NB4 (cell line): ENCODE data around the gene POU6F2.

ENCODE experiments used
- CTCF ChIP-seq: IDR thresholded peaks from one replicate; pipeline ENCODE4 v1.5.1; 2012; ENCODE audit warnings: low read depth, low read length
- MAX ChIP-seq: IDR thresholded peaks from 2 replicates; pipeline ENCODE4 v1.6.1; 2011; ENCODE audit warnings: low read depth, low read length
- MYC ChIP-seq: IDR thresholded peaks from 2 replicates; pipeline ENCODE4 v1.6.1; 2011; ENCODE audit warnings: low read depth, low read length
- POLR2A ChIP-seq: IDR thresholded peaks from 2 replicates; pipeline ENCODE4 v1.6.1; 2011; ENCODE audit warnings: mild to moderate bottlenecking; ENCODE audit not compliant: insufficient read length; ENCODE audit errors: extremely low read depth

GRCh38 chr7:39294022-39294421 is 316.3 kb downstream of the POU6F2 start:
- TF ChIP-seq CTCF (no peak), MYC (no peak), MAX (no peak), POLR2A (no peak)
